ENCODE results near the gene PRKN. TPM values are rescaled to one million over a fixed set of nuclear protein-coding genes. Genes with fewer than 3 reads are reported as not detected.

PRKN gene
- total RNA-seq, 1 experiment from 2014 or later: 1.2 TPM

DNA sequence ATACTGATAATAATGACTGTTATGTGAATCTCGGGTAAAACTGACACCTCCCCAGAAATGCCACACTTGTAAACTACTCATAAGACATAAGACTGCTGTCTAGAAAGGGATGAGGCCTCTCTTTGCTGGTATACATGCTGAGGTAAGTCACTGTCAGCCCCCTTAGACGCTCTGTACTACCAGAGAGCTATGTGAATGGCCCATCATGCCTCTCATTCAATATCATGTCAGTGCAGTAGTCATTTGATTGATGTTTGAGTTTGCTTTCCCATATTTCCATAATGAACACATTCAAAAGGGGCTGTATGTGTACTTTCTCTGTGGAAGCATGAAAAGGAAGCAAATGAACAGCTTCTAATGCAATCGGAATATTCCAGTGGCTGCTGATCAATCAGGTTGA, 1334.3 kb downstream of the PRKN start:
- Histone ChIP-seq H3K27me3 (replicated peaks; ENCODE audit: insufficient read depth, low read depth, low read length, poor library complexity) (no peaks in the 10 kb centered on the region), H3K36me3 (ENCODE audit: insufficient read depth, low read length, poor library complexity, severe bottlenecking) (no peaks in the 10 kb centered on the region), H3K9me3 (ENCODE audit: low read depth, low read length, poor library complexity, severe bottlenecking) (no peaks in the 10 kb centered on the region), H3K27ac (ENCODE audit: low read depth, low read length, poor library complexity, severe bottlenecking) (no peak overlapping the region), H3K4me1 (ENCODE audit: insufficient read depth, low read length, poor library complexity, severe bottlenecking) (no peaks in the 10 kb centered on the region), H3K4me3 (ENCODE audit: low read depth, low read length, poor library complexity, severe bottlenecking) (no peak overlapping the region)
- intact Hi-C loops (cut with micrococcal nuclease; ENCODE audit: unreplicated experiment): loop anchor here (1.0 to 10.0 kb wide), 2 partner anchors 222 to 302 kb away; no protein-coding TSS in a partner anchor
- CTCF ChIA-PET: no interaction called here
- TF ChIP-seq EZH2 (IDR thresholded peaks at IDR 0.05; ENCODE audit: borderline replicate concordance, low read depth, low read length, poor library complexity, severe bottlenecking): no peak
- TF ChIP-seq, protein P1, sequence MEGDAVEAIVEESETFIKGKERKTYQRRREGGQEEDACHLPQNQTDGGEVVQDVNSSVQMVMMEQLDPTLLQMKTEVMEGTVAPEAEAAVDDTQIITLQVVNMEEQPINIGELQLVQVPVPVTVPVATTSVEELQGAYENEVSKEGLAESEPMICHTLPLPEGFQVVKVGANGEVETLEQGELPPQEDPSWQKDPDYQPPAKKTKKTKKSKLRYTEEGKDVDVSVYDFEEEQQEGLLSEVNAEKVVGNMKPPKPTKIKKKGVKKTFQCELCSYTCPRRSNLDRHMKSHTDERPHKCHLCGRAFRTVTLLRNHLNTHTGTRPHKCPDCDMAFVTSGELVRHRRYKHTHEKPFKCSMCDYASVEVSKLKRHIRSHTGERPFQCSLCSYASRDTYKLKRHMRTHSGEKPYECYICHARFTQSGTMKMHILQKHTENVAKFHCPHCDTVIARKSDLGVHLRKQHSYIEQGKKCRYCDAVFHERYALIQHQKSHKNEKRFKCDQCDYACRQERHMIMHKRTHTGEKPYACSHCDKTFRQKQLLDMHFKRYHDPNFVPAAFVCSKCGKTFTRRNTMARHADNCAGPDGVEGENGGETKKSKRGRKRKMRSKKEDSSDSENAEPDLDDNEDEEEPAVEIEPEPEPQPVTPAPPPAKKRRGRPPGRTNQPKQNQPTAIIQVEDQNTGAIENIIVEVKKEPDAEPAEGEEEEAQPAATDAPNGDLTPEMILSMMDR (conservative IDR thresholded peaks at IDR 0.05; ENCODE audit: low read depth, low read length): no peak
- no peak for DNase-seq (ENCODE audit: low spot score)
- POLR2A ChIA-PET (ENCODE audit: low non-redundant PET): no interaction called here
- no TSS peak for BruUV-seq (replicated peaks)

DNA sequence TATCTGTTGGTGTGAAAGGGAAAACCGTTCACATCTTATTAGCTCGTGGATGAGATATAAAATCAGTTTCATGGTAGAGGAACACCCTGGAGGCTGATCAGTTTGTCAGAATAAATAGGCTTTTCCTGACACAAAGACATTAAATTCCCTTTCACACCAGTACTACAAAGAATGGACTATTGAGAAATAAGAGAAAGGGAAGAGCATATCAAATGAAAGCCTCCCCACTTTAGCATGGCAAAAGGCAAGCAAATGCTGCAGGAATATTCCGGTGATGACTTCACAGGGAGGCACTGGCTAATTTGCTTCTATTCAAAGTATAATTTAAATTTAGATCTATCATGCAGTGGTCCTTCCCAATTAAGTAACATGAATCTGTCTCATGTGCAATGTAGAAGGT, 1337.8 kb downstream of the PRKN start:
- no peak overlapping the region for H3K4me3 ChIP-seq (ENCODE audit: low read depth, low read length, poor library complexity, severe bottlenecking)
- POLR2A ChIA-PET (ENCODE audit: low non-redundant PET): no interaction called here
- intact Hi-C loops (cut with micrococcal nuclease; ENCODE audit: unreplicated experiment): loop anchor here (10.0 kb wide), 1 partner anchor 225 kb away; no protein-coding TSS in a partner anchor

DNA sequence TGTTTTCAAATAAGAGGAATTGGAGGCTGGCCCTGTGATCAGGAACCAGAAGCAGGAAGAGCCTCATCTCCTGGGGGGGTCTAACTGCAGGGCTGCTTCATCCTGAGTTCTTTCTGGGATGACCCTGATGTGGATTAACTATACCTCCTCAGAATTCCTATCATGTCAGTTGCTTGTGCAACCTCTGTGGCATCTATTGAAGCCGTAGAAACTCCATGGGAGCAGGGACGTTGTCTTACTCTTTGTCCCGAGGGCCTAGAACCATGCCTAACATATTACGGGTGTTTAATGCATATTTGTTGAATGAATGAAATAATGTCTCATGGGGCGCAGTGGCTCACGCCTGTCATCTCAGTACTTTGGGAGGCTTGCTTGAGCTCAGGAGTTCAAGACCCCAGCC, 1343.6 kb downstream of the PRKN start:
- no TSS peak for BruUV-seq (replicated peaks)
- Histone ChIP-seq H3K27ac (ENCODE audit: low read depth, low read length, poor library complexity, severe bottlenecking) (no peak overlapping the region), H3K36me3 (ENCODE audit: insufficient read depth, low read length, poor library complexity, severe bottlenecking) (no peaks in the 10 kb centered on the region), H3K4me3 (ENCODE audit: low read depth, low read length, poor library complexity, severe bottlenecking) (no peak overlapping the region), H3K4me1 (ENCODE audit: insufficient read depth, low read length, poor library complexity, severe bottlenecking) (no peaks in the 10 kb centered on the region), H3K27me3 (replicated peaks; ENCODE audit: insufficient read depth, low read depth, low read length, poor library complexity) (no peaks in the 10 kb centered on the region), H3K9me3 (ENCODE audit: low read depth, low read length, poor library complexity, severe bottlenecking) (no peaks in the 10 kb centered on the region)
- ChIA-PET POLR2A (ENCODE audit: low non-redundant PET) (no interaction called here), CTCF (no interaction called here)
- intact Hi-C loops (cut with micrococcal nuclease; ENCODE audit: unreplicated experiment): no loop called here
- no peak for DNase-seq (ENCODE audit: low spot score)
- no peak for TF ChIP-seq EZH2 (IDR thresholded peaks at IDR 0.05; ENCODE audit: borderline replicate concordance, low read depth, low read length, poor library complexity, severe bottlenecking)
- TF ChIP-seq, protein P1 (conservative IDR thresholded peaks at IDR 0.05; ENCODE audit: low read depth, low read length): no peak

More for the DNA sequence above, 1337.8 kb downstream of the PRKN start:
- no peak overlapping the region for H3K27ac ChIP-seq (ENCODE audit: low read depth, low read length, poor library complexity, severe bottlenecking)
- CTCF ChIA-PET: no interaction called here
- no TSS peak for BruUV-seq (replicated peaks)
- no peaks in the 10 kb centered on the region for H3K36me3 ChIP-seq (ENCODE audit: insufficient read depth, low read length, poor library complexity, severe bottlenecking)
- H3K27me3 ChIP-seq (replicated peaks; ENCODE audit: insufficient read depth, low read depth, low read length, poor library complexity): no peaks in the 10 kb centered on the region
- no peaks in the 10 kb centered on the region for H3K9me3 ChIP-seq (ENCODE audit: low read depth, low read length, poor library complexity, severe bottlenecking)
- H3K4me1 ChIP-seq (ENCODE audit: insufficient read depth, low read length, poor library complexity, severe bottlenecking): no peaks in the 10 kb centered on the region
- no peak for DNase-seq (ENCODE audit: low spot score)
- no peak for TF ChIP-seq EZH2 (IDR thresholded peaks at IDR 0.05; ENCODE audit: borderline replicate concordance, low read depth, low read length, poor library complexity, severe bottlenecking)
- TF ChIP-seq, protein P1 (conservative IDR thresholded peaks at IDR 0.05; ENCODE audit: low read depth, low read length): no peak

Data from A673 (cell line).